ENCODE measurements around the gene ATP6V0A1.

DNA sequence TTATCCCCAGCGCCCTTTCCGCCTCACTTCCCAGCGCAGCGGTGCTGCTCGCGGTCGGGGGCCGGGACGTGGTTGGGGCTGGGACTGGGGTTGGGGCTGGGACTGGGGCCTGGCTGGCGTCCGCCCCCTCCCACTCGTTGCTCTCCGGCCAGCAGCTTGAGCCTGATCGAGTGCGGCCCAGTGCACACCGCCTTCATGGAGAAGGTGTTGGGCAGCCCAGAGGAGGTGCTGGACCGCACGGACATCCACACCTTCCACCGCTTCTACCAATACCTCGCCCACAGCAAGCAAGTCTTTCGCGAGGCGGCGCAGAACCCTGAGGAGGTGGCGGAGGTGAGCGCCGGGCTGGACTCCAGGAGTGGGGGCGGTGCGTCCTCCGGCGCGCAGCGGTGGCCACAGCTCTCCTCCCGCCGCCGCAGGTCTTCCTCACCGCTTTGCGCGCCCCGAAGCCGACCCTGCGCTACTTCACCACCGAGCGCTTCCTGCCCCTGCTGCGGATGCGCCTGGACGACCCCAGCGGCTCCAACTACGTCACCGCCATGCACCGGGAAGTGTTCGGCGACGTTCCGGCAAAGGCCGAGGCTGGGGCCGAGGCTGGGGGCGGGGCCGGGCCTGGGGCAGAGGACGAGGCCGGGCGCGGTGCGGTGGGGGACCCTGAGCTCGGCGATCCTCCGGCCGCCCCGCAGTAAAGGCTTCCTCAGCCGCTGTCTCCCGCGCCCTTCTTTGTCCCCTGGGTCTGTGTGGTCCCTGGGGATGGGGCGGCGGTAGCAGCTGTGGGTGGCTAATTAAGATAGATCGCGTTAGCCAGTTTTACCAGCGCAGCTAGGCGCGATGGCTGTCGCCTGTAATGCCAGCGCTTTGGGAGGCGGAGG is 95.8 kb downstream of the ATP6V0A1 start:
- no peak for TF ChIP-seq EZH2 (IDR thresholded peaks at IDR 0.05; ENCODE audit: borderline replicate concordance, low read depth, low read length, poor library complexity, severe bottlenecking)
- TF ChIP-seq, protein P1, sequence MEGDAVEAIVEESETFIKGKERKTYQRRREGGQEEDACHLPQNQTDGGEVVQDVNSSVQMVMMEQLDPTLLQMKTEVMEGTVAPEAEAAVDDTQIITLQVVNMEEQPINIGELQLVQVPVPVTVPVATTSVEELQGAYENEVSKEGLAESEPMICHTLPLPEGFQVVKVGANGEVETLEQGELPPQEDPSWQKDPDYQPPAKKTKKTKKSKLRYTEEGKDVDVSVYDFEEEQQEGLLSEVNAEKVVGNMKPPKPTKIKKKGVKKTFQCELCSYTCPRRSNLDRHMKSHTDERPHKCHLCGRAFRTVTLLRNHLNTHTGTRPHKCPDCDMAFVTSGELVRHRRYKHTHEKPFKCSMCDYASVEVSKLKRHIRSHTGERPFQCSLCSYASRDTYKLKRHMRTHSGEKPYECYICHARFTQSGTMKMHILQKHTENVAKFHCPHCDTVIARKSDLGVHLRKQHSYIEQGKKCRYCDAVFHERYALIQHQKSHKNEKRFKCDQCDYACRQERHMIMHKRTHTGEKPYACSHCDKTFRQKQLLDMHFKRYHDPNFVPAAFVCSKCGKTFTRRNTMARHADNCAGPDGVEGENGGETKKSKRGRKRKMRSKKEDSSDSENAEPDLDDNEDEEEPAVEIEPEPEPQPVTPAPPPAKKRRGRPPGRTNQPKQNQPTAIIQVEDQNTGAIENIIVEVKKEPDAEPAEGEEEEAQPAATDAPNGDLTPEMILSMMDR (conservative IDR thresholded peaks at IDR 0.05; ENCODE audit: low read depth, low read length), result no peak
